GOT3 (cell line): ENCODE measurements around the gene SLC29A3.

Source experiments
- DNase-seq: peaks from one replicate; lab custom pipeline; 2025; ENCODE audit warnings: mixed read lengths; lab: John Stamatoyannopoulos, UW

Gene SLC29A3

DNA sequence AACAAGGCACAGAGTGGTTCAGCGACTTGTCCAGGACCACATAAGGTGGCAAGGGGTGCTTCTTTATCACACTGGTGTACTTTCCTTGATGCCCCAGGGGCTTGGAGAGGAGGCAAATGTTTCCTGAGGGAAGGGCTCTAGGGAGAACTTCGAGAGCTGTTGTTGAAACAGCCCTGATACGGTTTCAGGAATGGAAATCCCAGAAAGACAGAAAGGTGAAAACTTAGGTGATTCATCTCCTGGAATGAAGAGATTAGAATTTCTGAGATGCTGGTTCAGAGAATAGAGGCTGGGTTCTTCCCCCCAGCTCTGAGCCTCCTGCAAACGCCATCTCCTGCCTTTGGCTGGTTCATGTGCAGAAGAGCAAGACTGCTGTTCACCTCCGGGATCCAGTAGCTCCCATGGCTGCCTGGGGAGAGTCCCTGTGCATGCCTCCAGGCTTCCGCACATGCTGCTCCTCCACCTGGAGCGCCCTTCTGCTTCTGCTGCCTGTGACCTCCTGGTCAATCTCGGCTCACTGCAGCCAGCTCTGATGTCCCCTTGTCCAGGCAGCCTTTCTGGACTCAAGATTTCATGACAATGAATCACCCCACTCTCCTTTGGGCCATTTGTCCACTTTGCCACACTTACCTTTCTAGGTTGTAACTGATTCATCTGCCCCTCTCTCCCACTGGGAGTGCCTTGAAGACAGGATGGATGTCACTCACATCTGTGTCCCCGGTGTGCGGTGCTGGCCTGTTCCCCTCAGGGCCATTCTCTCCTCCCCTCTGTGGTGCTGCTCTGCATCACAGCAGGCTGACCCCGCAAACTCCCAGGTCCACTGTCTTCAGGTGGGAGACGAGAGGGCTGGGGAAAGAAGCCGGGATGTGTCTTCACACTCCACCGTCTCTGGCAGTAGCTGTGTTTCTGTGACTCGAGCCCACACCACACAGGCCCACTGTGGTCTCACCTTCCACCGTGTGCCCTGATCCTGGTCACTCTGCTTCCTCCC lies 74.0 kb downstream of the SLC29A3 start:
- DNase-seq, result no peak

DNA sequence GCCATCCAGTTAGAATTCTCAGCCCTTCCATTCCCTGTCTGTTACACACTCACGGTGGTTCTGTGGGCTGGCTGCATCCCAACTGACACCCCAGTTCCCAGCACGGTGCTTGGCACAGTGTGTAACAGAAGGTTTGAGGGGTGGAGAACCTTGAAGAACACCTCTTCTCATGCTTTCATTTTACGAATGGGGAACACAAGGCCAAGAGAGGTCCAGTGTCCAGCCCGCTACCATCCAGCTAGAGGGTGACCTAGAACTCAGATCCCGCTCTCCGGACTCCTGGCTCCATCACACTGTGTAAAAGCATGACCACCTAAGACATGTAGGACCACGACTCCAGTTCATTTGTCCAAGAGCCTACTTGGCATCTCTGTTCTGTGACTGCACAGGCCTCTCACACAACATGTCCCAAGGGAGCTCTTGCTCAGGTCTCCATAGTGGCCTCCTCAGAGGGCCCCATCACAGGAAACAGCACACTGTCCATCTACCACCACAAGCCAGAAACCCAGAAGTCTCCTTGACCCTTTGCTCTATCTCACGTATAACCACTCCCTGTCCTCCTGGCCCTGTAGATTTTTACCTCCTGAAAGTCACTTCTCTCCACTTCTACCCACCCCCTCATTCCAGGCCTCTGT lies 74.9 kb downstream of the SLC29A3 start:
- no peak for DNase-seq

DNA sequence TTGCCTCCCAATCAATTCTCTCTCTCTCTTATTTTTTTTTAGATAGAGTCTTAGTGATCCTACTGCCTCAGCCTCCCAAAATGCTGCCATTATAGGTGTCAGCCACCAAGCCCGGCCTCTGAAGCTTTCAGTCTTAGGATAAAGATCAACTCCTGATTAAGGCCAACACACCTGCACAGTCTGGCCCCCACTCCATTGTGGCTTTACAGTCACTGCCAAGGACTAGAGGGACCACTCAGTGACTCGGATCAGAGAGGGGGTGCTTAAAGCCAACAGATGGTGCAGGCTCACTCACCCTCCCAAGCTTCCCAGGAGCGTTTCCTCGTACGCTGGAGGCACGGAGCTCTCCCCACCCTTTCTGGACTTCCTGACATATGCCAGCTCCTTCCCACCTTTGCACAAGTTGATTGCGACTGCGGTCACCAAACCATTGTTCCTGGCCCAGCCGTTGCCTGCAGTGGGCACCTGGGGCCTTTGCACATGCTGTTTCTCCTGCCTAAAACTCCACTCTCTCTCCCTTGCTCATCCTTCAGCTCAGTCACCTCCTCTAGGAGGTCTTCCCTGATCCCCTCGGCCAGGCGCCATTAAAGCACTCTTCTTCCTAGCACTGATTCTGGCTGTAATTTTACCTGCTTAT lies 76.0 kb downstream of the SLC29A3 start:
- DNase-seq, result no peak

DNA sequence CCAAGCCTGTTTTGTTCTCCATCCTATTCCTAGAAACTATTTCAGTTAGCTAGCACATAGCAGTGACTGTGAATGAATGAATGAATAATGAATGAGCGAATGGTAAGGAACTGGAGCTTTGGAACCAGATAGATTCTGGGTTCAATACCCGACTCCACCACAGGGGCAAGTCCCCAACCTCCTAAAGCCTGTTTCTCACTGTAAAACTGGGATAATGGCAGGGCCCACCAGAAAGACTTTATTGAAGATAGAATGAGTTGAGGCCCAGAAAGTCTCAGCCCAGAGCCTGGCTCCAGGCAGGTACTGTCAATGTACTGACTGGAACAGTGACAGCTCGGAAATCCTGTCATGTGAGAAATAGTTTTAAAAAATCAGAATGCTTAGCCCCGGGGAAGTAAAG lies 76.6 kb downstream of the SLC29A3 start:
- DNase-seq, result no peak

DNA sequence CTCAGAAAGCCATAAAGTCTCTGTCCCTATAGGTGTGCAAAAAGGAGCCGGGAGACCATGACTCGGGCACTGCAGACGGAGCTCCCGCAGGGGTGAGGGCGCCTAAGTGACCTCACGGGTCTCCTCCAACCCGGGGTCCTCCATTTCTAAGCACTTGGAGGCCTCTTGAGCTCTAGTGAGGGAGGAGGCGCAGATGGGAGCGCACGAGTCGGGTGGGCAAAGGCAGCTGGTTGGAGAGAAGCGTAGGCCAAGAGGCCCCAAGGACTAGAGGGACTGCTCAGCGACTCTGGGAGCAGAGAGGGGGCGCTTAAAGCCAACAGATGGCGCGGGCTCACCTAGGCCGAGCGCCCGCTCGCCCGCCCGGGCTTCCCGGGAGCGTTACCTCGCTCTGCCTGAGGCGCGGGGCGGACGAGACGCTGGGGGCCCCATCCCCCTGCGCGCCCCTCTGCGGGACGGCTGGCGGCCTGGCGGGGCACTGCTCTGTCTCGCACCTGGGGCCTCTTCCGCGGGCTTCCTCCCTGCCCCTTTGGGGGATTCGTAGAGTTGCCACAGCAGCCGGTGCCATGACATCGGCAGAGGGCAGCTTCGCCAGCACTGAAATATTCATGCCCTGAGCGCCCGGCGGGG lies 77.1 kb downstream of the SLC29A3 start:
- no peak for DNase-seq

DNA sequence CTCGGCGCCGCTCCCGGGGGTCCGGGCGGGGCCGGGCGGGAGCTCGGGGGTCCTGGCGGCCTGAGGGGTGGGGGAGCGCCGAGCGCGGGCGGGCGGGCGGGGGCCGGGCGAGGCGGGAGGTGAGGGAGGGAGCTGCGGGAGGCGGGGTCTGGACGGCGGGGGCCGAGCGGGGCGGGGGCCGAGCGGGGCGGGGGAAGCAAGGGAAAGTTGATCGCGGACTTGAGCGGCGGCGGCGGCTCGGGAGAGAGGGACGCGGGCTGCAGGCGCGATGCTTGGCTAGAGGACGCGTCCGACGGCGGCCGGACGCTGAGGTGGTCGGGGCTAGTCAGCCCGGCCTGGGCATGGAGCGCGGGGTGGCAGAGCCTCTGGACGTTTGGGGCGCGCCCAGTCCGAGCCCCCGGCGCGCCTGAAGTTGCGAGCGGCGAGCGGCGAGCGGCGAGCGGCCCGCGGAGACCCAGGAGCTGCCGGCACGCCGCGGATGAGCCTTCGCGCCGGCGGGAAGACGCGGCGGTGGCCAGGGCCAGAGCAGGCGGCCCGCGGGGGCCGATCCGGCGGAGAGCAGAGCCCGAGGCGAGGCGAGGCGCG lies 77.7 kb downstream of the SLC29A3 start, which contains the start of gene CDH23:
CDH23 (plus strand) TSS at position 210 of the 585 bp plus-strand sequence. CDS start 42,912 bp downstream, outside the sequence.
- no peak for DNase-seq

DNA sequence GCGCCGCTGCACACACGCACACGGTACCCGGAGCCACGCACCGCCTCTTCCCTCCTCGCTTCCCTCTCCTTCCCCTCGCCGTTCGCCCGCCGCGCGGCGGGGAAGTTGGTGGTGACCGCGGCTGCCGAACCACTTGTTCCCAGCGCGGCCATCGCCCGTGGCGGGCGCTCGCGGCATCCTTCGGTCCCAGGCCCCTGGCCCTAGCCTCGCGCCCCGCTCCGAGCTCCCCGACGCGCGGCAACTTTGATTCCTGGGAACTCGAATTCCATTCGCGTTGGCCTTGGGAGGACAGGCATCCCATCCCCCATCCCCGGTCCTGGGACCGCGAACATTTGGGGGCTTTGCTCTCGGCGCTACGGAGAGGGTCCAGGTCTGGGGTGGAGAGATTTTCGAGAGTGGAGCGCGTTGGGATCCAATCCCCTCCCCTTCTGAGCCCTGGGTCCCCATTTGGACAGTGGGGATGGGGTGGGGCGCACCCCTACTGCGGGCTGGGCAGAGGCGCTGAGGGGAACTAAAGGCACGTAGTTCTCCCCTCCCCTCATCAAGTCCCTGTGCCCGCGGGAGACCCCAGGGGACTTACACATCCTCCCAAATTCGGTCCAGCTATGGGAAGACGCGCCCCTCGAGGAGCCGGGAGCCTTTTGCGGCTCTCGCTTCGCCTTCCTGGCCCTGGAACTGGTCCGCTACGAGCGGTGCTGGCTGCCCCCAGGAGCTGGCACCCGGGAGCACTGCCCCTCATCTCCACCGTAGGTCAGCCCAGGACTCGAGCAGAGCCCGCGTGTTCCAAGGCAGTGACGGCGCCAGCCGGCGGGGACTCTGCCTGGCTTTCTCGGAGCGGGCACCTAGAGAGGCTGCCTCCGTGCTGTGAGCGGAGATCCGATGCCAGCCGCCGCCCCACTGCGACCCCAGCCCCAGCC lies 78.5 kb downstream of the SLC29A3 start:
- DNase-seq, result no peak

DNA sequence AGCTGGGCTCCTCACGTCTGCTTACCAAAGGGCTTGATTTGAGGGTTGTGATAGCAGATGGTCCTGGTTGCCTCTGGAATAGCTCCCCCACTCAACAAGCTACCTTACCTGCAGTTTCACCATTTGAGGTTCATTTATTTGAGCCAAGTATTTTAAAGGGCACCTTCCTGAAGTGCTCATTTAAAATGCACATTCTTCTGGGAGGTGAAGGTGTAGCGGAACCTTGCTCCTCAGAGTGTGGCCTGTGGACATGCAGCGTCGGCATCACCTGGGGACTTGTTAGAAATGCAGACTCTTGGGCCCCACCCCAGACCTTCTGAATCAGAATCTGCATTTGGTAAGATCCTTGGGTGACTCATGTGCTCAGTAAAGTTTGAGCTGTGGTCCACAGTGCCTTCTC lies 79.9 kb downstream of the SLC29A3 start:
- no peak for DNase-seq

DNA sequence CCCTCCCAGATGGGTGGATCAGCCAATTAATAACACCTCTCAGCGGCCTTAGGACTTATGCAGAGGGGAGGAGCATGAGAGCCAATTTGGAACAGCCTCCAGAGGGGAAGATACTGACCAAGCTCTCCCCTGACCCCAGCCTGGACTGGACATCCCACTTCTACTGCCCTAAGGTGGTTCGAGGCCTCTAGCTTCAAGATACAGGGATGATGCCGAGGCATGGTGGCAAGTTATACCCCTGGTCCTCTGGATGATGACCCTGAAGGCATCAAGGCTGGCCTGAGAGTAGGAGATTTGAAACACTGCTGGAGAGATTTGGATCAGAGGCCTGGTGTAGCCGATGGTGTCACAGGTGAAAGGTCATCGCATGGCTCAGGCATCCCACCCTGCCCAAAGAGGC lies 80.9 kb downstream of the SLC29A3 start:
- DNase-seq, result no peak

DNA sequence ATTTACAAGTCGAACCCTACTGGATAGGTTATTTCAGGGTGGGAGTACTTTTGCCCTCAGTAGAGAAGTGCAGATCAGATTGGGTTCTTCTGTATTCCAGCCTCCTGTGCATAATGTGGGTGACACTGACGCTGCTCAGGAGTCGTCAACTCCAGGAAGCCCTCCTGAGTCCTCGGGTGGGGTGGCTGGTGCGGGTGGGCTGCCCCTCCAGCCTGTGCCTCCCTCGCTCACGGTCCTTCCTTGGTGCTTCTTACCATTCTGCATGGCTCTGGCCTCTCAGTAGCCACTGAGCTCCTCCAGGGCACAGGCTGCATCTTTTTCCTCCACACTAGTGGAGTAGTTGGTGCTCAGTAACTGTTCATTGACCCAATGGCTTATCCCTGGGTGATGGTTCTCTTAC lies 82.0 kb downstream of the SLC29A3 start:
- DNase-seq, result no peak

DNA sequence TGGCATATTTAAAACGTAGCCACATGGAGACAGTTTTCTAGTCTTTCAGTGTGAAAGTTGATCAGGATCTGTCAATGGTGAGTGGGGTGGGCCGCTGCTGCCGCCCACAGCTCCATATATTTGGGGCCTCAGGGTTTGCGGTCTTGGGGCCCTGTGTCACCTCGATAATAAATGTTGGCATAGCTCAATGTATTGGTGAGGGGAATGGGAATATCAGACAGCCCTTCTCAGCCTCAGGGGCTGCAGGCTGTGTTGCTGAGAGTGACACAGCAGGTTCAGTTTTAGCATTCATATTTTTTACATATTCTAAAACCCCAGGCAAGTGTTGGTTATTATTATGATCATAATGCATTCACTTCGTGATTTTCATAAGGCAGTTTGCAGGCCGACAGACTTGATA lies 82.9 kb downstream of the SLC29A3 start:
- DNase-seq, result no peak

DNA sequence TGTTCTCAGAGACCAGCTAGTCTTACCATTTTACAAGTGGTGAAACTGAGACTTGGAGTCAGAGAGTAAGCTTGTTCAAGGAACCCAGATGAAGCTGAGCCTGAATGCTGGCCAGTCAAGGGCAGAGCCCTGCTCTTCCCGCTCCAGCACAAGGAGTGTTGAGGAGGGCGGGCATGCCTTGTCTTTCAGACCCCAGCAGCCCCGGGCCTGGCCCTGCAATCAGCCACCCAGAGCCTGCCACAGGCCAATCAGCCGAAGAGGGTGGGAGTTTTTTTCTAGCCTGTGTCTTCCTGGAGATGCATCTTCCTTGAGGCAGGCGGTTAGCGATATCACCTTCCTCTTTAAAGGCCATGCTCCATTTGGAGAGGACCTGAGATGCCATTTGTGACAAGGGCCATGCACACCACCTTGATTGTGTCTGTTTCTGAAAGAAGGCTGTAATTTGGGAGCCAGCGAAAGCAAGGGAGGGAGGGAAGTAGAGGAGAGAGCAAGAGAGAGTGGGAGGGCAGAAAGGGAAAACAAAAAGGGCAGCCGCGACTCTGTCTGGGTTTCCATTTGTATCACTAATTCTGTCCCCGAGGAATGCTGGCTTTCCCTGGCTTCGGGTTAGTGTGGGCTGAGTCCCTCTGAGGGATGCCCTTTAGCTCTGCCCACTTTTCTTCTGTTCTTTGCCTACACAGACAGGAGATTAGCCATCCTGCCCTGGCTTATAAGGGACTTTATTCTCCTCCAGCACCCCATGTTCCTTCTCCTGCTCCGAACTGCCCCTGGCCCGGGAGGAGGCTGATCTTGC lies 85.6 kb downstream of the SLC29A3 start:
- DNase-seq, result no peak

DNA sequence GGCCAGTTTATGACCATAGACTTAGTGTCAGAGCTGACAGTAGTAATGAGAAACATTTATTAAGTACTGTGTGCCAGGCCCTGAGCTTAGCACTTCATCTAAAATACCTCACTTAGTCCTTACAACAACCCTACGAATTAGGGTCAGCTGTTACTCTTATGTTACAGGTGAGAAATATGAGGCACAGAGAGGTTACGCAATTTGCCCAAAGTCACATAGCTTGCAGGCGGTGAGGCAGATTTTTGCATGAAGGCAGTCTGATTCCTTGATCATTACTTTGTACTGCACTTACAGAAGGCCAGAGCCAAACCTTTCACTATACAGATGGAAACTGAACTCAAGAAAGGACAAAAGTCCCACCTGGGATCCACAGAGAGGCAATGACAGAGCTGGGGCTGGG lies 87.8 kb downstream of the SLC29A3 start:
- DNase-seq, result no peak

DNA sequence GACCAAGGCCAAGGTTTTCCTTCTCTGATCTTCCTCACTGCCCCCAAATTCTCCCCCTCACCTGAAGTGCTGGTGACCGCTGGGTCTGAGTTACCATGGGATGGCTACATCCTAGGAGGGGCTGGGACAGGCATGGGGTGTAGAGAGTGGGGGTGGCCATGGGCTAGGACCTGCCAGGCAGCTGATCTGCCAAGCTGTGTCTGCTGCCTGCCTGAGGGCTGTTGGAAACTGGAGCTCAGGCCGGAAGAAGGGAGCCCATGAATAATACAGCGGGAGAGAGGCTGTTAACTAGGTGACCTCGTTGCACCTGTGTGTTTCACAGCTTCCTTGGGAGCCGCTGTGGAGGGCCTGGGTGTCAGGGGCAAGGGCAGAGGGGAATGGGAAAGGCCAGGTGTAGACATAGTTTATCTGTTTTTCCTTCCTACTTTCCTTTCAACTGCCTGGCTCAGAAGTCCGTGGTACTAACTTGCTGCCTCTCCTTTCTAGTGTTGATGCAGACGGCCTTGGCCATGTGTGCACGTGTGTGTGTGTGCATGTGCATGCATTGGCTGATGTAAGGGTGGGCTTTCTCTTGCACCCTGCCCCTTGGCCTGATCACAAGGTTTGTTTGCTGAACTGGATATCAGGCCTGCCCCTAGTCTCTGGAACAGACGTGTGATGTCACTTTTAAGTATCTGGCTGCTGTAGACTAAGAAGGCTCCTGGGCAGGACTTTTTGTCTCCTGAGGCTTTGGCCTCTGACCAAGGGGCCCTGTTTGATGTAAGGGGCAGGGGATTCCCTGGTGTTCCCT lies 89.6 kb downstream of the SLC29A3 start:
- DNase-seq, result no peak

DNA sequence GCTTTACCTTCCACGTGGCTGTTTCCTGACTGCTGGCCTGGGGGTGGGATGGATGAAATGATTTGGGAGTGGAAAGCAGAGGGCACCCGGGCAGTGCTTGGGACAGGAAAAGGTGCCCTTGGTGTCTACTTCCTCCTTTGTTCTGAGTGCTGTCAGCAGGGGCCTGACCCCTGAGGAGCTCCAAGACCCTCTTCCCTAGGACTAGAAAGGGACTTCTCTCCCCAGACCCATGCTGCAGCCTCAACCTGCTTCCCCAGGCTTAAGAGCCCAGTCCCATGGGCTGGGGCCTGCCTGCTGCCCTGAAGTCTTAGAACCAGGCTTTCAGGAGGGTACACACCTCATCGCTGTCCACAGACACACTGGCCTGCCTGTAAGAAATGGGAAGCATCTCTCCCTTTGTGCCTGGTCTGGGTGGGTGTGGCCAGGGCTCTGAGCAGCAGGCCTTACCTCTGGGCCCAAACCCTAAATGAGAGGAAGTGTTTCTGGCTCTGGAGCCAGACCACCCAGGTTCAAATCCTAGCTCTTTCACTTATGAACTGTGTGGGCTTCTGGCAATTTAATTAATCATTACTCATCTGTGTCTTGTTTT lies 90.6 kb downstream of the SLC29A3 start:
- no peak for DNase-seq
